GM18909 (cell line): ENCODE results near the gene RASGEF1C.

Source experiments
- ATAC-seq: cut with Tn5 transposase; IDR thresholded peaks from one replicate; pipeline ENCODE4 v1.9.1; 2021; ENCODE audit warnings: mild to moderate bottlenecking; ENCODE audit not compliant: unreplicated experiment, poor library complexity

The RASGEF1C gene

DNA sequence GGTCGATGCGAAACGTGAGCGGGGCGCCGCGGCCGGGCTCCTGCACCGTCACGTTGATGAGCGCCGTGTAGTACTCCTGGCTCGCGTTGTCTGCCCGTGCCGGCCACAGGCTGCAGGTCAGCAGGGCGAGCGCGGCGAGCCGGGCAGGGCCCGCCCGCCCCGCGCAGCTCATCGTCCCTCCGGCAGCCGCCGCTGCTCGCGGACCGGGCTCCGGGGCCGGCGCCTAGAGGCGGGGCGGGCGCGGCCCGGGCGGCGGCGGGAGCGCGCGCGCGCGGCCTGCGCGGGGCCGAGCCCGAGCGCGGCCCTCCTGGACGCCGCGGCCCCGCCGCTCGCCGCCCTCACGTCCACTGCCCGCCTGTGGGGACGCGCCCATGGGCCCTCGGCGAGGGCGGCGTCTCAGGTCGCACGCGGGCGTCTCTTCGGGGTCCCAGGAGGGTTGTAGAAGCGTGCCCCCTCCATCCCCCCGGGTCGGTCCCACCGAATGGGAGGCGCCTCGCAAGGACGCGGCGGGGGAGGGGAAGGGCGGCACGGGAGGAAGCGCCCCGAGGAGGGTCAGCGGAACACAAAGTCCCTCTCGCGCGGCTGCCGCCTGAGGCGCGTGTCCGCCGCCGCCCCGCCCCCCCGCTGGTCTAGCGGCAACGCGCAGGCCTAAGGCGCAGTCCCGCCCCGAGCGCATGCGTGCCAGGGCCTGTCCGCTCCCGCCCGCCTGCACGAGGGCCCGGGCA lies 137.3 kb downstream of the RASGEF1C start, which contains the start of gene RNF130:
Gene RNF130 (minus strand): TSS at position 229 of the 725 bp plus-strand sequence. CDS start 57 bp downstream, at position 172.
- peak; percentile 69 for ATAC-seq

- peak; percentile 22 for ATAC-seq
Observed at GRCh38 chr5:180070756-180071530, 138.1 kb downstream of the RASGEF1C start.

GRCh38 chr5:180069589-180070247 lies 139.3 kb downstream of the RASGEF1C start:
- ATAC-seq: no peak

DNA sequence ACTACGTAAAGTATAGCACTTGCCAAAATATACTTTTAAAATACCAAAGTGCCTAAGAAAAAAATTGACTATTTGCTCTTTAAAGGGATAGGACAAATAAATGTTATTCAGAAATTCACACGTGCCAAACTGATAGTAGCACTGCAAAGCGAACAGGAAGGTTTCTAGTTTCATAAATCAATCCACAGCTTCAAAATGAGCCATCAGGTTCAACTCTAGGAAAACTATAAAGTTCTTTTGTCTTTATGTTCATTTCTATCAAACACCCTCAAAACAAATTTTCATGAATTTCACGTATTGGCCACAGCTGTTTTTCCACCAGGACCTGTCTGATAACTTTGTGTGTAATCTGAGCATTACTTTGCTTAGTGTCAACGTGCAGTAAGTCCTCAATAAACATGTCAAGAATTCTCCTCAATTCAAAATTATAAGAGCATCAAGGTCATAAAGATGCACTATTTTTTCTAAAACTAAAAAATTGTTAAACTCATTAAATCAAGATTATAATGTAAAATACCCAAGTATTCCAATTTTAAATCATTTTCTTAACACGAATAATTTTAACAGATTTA lies 140.4 kb downstream of the RASGEF1C start:
- no peak for ATAC-seq

DNA sequence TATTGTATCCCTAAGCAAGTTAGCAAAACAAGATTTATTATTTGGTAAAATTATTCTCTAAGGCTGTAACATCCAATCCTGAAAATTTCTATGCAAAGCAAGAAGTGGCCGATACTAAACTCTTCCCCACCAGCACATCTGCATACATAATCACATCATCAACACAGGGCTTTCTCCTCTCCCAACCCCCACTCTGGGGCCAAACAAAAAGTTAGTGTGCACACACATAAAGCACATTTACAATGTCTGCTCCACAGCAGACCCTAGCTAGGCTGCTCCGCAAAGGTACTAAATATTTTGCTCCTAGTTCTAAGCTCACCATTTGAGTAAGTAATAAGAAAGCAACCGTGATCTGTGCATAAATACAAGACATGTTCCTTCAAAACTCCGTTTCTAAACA lies 141.0 kb downstream of the RASGEF1C start:
- ATAC-seq: no peak

- ATAC-seq: no peak
Observed at GRCh38 chr5:180060192-180060591, 148.8 kb downstream of the RASGEF1C start.

DNA sequence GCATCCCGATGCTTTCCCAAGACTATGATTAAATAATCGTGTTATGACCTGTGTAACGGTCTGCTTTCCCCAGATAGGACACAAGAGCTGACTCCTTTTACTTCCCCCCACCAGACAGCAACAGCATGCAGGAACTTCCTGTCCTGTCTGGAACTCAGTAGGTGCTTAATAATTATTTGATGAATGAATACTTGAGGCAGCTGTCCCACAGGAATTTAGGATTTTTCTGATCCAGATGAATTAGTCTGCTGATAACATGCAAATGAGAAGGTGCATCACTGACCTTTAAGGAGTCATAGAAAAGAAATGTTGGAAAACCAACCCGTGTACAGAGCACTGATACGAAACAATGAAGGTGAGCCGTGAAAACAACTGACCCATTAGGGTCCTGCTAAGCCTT lies 149.7 kb downstream of the RASGEF1C start:
- no peak for ATAC-seq

DNA sequence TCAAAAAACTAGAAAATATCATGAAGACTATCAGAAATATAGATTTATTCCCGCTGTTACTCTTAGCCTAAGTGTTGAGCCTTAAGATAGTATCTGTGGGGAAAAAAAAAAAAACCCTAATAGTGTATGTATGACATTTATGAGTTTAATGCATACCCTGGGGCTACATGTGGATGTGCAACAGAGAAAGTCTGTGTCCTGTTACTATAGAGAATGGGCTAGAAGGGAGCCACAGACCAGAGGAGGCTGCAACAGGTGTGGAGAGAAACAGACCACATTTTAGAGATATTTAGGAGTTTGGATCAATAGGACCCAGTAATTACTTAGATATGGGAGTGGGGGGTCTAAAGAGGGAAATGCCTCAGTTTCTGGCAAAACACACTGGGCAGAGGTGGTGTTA lies 152.9 kb downstream of the RASGEF1C start:
- ATAC-seq: no peak

DNA sequence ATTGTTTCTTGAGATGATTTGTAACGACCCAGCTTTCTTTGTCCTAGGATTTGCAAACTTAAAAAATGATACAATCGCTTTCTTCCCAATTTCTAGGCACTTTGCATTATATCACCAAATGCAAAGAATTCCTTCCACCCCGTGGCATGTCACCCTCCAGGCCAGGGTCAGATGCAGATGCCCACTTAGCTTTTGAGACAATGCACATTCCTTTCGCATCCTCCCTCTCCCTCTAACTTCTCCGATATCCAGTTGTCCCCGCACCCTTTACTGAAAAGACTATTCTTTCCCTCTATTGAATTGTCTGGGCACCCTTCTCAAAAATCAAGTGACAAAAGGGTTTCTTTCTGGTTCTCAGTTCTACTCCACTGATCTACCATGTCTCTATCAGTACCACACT lies 154.8 kb downstream of the RASGEF1C start:
- no peak for ATAC-seq

- ATAC-seq: no peak
Observed at GRCh38 chr5:180053061-180053602, 155.9 kb downstream of the RASGEF1C start.

- no peak for ATAC-seq
Observed at GRCh38 chr5:180052211-180052818, 156.7 kb downstream of the RASGEF1C start.
